HepG2 (cell line): ENCODE measurements around the gene CEP131. TPM values are rescaled to one million over a fixed set of nuclear protein-coding genes. Genes with fewer than 3 reads are reported as not detected.

Source experiments
- BATF2 ChIP-seq: sonication (generic); formaldehyde crosslinking; IDR thresholded peaks from 2 replicates; pipeline ENCODE4 v1.8.0; 2022; ENCODE audit warnings: mild to moderate bottlenecking, missing genetic modification reagents, moderate library complexity
- MTF2 ChIP-seq: sonication (generic); formaldehyde crosslinking; IDR thresholded peaks from 2 replicates; pipeline ENCODE4 v1.5.0; 2020; ENCODE audit warnings: missing genetic modification reagents, borderline replicate concordance
- PAXIP1 ChIP-seq: sonication (generic); formaldehyde crosslinking; conservative IDR thresholded peaks from 2 replicates; pipeline ENCODE4 v1.4.0; 2020; ENCODE audit warnings: mild to moderate bottlenecking, missing genetic modification reagents, moderate library complexity
- REST ChIP-seq, 2 experiments: IDR thresholded peaks; 2 replicates each; pipeline ENCODE4 v1.6.1; 2011 to 2012; ENCODE audit warnings: low read length in 2 of 2, borderline replicate concordance in 1 of 2, low read depth in 1 of 2, mild to moderate bottlenecking in 1 of 2, moderate library complexity in 1 of 2
- ZBTB10 ChIP-seq: sonication (generic); formaldehyde crosslinking; IDR thresholded peaks from 2 replicates; pipeline ENCODE4 v1.4.0; 2020; ENCODE audit warnings: missing genetic modification reagents, borderline replicate concordance
- ZNF629 ChIP-seq: sonication (generic); formaldehyde crosslinking; conservative IDR thresholded peaks from 2 replicates; pipeline ENCODE4 v1.5.0; 2020; ENCODE audit warnings: missing genetic modification reagents
- ZNF792 ChIP-seq: IDR thresholded peaks from 2 replicates; pipeline ENCODE4 v1.6.1; 2016
- polyA plus RNA-seq, 8 experiments: library from polyadenylated mRNA; depleted of rRNA in 3 of 8; stranded (reverse) in 7 of 8; unstranded in 1 of 8; fragments of >200 nt; fragmentation: Illumina TruSeq in 4 of 8; extraction: Trizol in 4 of 8; gene quantifications; 2 replicates each; pipeline versions ENCODE4 v1.2.1 to v1.2.3, GENCODE V29; 2011 to 2016; ENCODE audit warnings: low read depth in 4 of 8, missing spikeins in 1 of 8, mixed read lengths in 1 of 8; ENCODE audit not compliant: insufficient read depth in 1 of 8
- total RNA-seq, 5 experiments: library from RNA; depleted of rRNA; stranded (reverse); fragments of >200 nt; fragmentation: Illumina TruSeq; extraction: Trizol; gene quantifications; 2 replicates each; pipeline ENCODE4 v1.2.3, GENCODE V29; 2016; ENCODE audit warnings: low read depth in 1 of 5

The CEP131 gene
- total and polyA plus RNA-seq, 2 of the 13 experiments (the other 11 are each of a cell fraction or from before 2014, with no cell fraction given): 5.0 to 16.8 TPM

GRCh38 chr17:81163703-81164370, 58.9 kb downstream of the CEP131 start (continued):
- TF ChIP-seq ZBTB10 (CRISPR knock-in tag) (no peak), ZNF629 (CRISPR knock-in tag) (peak; percentile 96), PAXIP1 (CRISPR knock-in tag) (no peak), REST (IDR thresholded peaks at IDR 0.05; ENCODE audit: borderline replicate concordance in 1 of 2, low read depth in 1 of 2, low read length in 2 of 2) (no peak), ZNF792 (no peak), MTF2 (CRISPR knock-in tag) (no peak), BATF2 (CRISPR knock-in tag) (no peak)
